Activated effector memory CD4-positive, alpha-beta T cell treated with Interleukin-2 at 50 U/mL for 16 hours (primary cell): ENCODE data around the gene CACNA1C.

ENCODE experiments used
- DNase-seq: peaks from one replicate; pipeline ENCODE4 v3.0.0-alpha.2; 2020

Gene CACNA1C

GRCh38 chr12:2142068-2142467 lies 89.3 kb downstream of the CACNA1C start:
- DNase-seq = no peak

- no peak for DNase-seq
Measured at GRCh38 chr12:2144951-2145350, 92.2 kb downstream of the CACNA1C start.

- no peak for DNase-seq
Measured at GRCh38 chr12:2145433-2145998, 92.7 kb downstream of the CACNA1C start.

- DNase-seq = no peak
Measured at GRCh38 chr12:2147335-2147734, 94.5 kb downstream of the CACNA1C start.

DNA sequence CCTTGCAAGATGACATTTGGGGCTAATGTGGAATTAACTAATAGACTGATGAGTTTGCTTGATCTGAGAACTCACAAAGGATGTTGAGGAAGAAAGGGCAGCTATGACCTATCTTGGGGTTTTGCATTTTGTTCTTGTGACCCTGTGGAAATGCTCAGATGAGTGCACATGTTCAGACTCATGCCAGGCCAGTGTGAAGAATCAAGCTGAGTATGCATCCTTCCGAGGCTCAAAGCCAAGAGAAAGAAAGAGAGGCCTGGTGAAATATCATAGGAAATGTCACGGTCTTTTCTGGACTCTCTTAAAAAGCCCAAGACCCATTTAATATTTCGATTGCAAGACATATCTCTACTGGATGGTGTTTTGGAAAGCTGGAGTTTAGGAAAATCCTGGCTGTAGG lies 96.3 kb downstream of the CACNA1C start:
- DNase-seq = no peak

- DNase-seq = no peak
Measured at GRCh38 chr12:2150833-2151232, 98.0 kb downstream of the CACNA1C start.

DNA sequence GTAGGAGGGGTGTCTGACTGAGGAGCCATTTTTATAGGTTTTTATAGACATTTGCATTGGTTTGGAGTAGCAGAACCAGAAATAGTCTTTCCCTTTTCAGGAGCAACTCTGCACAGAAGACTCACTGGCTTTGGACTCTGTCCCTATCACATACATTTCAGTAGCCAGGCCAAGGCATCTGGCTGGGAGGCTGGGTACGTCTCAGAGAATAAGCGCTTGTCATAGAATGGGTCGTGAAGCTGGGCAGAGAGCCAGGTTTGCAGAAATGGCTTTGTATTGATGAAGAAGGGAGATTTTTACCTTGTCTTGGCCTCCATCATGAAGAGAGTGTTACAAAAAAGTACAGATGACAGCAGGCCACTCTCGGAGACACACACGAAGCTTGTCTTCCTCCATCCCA lies 98.6 kb downstream of the CACNA1C start:
- no peak for DNase-seq

GRCh38 chr12:2152134-2152533 lies 99.3 kb downstream of the CACNA1C start:
- DNase-seq = no peak

DNA sequence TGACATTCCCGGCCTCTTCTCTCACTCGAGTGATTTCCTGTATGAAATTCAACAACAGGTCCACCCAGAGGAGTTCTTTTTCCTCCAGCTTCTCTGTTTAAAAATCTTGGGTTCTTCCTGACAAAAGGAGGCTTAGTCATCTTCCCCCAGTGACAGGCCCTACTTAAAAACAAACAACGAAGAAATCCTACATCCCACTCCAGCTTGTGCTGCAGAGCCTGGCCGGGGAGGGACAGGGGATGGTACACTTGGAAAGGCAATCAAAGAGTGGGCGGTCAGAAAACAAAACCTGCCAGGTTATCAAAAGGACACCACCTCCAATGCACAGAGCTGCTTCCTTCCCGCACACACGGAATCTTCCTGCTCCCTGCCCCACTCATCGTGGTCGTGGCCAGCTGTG lies 101.3 kb downstream of the CACNA1C start:
- DNase-seq = no peak

DNA sequence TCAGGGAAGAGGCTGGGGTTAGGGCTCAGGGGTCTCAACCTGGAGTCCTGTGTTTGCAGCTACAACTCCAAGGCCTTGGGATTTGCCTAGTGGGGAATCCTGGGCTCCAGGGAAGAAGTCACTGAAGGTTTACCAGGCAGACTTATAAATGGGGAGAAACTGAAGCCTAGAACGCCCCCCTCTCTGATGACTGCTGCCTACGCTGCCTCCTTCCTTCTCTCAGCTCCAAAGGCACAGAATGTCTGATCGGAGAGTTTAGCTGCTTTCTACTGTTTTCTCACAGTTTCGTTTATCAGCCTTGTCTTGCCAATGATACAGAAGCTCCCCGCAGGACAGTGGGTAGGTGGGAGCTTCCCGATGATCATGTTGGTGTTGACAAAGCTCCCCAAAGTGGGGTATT lies 101.7 kb downstream of the CACNA1C start:
- DNase-seq = no peak

DNA sequence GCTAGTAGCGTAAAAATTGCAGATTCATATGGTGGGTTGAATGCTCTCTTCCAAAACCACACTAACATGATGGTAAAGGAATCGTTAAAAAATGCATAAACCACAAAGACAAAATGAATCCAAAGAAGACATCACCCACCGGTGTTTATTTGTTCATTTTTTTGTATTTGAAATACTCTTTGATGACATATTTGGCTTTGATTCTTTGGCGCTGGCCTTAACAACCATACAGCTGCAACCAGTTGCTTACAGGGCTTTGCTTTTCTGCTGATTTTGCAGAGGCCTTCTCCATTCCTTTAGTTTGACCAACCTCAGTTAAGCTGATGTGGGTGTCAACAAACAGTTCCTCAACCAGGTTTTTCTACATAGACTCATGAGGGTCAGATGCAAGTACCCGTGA lies 103.5 kb downstream of the CACNA1C start:
- no peak for DNase-seq

DNA sequence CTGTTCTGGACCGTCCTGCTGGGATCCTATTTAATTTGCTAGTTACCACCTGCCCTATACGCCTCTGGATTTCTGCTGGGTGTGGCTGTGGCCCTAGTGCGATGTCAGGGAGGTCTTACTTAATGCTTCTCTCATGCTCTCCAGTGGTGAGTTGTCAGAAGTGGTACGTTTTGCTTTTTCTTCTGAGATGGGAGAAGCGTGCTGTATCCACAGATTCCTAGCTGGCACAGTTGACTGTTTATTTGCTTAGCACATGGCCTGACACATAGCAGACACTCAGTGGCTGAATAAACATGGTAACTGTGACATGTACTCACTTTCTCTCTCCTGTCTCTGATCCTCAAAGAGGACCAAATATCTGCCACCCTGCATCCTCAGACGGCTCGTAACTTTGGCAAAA lies 107.3 kb downstream of the CACNA1C start:
- DNase-seq = no peak

- no peak for DNase-seq
Measured at GRCh38 chr12:2161473-2161872, 108.7 kb downstream of the CACNA1C start.

DNA sequence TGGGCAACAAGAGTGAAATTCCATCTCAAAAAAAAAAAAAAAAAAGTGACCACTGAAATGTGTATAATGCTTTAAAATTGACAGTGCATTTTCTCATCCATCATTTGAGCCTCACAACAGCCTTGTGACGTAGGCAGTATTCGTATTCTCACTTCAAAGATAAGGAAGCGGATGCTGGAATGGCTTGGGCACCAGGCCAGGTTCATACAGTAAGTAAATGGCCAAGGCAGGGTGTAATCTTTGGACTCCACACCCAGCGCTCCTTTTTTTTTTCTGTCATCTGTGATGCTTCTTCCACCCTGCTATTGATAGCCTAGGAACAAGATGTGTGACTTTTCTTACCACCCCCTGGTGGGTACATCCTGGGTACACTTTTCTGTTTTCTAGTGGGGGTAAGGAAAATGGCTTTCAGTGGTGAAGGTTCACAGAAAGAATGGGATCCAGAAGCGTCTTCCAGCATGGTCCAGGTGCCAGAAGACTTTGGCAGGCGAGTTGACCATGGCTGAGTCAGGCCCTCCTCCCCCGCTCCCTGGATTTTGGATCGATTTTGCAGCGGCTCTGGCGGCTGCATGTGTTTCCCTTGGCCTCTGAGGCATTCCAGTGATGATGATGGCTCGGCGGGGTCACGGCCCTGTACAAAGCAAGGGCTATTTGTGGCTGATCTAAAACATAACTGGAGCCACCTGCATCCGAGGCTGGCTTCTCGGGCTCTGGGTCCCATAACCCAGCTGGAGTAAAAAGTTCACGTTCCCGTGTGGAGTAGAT lies 110.6 kb downstream of the CACNA1C start:
- DNase-seq = no peak

- no peak for DNase-seq
Measured at GRCh38 chr12:2165021-2165420, 112.2 kb downstream of the CACNA1C start.

GRCh38 chr12:2165927-2166326 lies 113.1 kb downstream of the CACNA1C start:
- no peak for DNase-seq

DNA sequence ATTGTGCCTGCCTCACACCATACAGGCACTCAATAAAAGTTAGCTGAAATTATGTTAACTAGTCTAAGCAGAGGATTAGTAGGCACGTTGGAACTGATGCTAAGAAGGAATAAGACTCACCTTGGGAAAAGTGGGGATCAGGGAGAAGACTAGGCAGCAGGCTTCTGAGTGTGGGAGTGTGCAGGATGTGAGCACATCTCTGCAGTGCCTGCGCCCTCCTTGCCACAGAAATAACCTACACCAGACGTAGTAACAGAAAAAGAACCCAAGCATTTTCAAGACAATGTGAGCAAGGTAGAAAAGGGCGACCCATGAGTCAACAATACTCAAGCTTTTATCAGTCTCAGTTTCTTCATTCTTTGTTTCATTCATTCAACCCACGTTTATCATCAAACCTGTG lies 113.9 kb downstream of the CACNA1C start:
- DNase-seq = no peak

- DNase-seq = no peak
Measured at GRCh38 chr12:2167231-2167630, 114.4 kb downstream of the CACNA1C start.

- no peak for DNase-seq
Measured at GRCh38 chr12:2168808-2169207, 116.0 kb downstream of the CACNA1C start.

DNA sequence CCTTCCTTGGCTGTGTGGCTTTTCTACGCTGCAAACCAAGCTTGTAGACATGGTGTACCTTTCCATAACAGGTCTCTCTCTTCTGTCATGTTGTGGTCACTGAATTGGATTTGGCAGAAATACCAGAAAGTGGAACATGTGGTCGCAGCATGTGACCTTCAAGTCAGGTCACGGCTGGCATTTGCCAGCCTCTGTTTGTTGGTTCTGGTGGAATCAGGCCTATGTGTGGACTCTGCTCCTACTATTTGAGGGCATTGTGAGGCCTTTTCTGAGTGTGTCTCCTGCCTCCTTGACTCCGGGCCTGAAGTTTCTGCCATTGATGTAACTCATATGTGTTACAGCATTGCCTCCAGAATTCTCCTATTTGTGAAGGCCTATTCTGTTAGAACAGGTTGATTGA lies 116.7 kb downstream of the CACNA1C start:
- DNase-seq = no peak

DNA sequence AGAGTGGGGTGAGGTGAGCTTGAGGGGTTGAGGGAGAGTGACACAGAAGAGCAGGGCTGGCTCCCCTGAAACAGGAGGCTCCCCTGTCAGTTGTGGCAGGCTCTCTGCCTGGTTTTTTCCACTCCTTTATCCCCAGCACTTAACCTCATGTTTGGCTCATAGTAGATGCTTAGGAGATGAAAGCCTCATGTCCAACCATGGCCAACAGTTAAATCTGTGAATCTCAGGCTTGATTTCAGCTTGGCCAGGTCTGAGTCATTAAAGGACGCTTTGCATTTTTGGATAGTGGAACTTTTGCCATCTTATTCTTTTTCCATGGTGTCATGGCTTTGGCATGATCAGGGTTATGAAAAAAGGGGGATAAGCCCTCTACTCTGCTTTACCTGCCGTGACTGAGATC lies 117.2 kb downstream of the CACNA1C start:
- no peak for DNase-seq

- DNase-seq = no peak
Measured at GRCh38 chr12:2170376-2170775, 117.6 kb downstream of the CACNA1C start.

DNA sequence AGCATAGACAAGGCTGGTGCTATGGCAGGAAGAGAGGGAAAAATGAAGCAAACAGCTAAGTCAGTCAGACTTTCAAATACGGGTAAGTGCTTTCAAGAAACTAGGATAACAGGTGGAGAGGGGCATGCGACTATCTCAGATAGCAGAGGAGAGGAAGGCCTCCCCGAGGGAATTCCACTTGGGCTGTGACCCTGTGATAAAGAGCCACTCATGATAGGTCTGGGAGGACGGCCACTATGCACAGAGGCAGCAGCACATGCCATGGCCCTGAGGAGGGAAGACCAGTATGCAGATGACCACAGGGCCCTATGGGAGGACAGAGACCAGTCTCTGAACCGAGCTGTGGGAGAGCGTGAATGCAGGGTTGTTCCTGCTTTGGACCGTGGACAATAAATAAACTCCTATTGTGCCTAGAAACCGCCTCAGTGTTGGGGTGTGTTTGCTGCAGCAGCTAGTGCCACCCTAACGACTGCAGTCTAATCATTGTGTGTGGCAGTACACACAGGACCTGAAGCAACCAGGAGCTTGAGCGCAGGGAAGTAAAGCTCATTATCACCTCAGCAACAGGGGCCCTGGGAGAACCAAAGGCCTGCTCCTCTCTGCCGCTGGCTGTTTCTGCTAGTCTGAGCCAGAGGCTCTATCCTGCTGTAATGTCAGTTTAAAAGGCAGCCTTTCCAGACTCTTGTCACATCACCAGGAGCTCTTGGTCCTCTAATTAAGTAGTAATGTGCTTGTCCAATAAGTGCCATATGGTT lies 119.1 kb downstream of the CACNA1C start:
- no peak for DNase-seq

- no peak for DNase-seq
Measured at GRCh38 chr12:2172491-2173214, 119.9 kb downstream of the CACNA1C start.
